ENCODE results near the gene PDE5A.

Gene PDE5A

DNA sequence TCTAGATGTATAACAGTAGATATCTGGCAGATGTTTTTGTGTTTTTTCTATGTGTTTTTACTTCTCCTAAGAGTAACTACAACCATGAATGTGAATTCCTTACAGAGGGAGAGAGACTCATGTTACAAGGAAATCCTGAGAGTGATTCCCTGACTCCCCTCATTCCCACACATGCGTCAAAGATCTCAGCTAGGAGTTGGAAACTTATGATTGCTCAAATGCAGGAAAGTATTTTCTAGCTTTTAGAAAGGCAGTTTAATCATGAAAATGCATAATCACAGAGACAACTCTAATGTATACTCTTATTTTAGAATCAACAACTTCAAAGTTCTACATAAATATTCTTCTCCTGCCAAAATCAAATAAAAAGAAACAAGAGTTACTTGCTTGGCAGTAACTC lies 121.8 kb downstream of the PDE5A start:
- no peak for DNase-seq (ENCODE audit: low read depth in 2 of 2)
- TF ChIP-seq, protein P1, sequence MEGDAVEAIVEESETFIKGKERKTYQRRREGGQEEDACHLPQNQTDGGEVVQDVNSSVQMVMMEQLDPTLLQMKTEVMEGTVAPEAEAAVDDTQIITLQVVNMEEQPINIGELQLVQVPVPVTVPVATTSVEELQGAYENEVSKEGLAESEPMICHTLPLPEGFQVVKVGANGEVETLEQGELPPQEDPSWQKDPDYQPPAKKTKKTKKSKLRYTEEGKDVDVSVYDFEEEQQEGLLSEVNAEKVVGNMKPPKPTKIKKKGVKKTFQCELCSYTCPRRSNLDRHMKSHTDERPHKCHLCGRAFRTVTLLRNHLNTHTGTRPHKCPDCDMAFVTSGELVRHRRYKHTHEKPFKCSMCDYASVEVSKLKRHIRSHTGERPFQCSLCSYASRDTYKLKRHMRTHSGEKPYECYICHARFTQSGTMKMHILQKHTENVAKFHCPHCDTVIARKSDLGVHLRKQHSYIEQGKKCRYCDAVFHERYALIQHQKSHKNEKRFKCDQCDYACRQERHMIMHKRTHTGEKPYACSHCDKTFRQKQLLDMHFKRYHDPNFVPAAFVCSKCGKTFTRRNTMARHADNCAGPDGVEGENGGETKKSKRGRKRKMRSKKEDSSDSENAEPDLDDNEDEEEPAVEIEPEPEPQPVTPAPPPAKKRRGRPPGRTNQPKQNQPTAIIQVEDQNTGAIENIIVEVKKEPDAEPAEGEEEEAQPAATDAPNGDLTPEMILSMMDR (IDR thresholded peaks at IDR 0.05; ENCODE audit: low read depth, low read length), result no peak

DNA sequence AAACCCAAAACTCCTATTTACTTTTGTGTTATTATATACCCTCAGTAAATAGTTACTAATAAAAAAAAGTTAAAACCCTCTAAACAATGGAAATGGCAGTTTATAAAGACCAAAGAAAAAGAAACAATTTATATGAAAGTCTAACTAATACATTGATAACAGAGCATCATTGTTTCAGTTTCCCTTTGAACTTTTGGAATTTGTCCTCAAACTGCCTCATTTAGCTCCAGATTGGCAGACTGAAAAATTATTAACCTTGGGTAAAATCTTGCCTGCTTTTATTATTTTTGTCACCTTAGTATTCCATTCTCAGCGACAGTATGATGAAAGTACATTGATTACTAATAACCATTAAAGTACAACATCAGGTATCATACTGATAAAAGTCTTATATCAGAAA lies 124.0 kb downstream of the PDE5A start:
- TF ChIP-seq, protein P1 (IDR thresholded peaks at IDR 0.05; ENCODE audit: low read depth, low read length), result no peak
- no peak overlapping the region for H3K4me3 ChIP-seq (replicated peaks in 1 of 2; ENCODE audit: low read depth in 2 of 2, low read length in 2 of 2)
- no peak for DNase-seq (ENCODE audit: low read depth in 2 of 2)

More for the DNA sequence above, 121.8 kb downstream of the PDE5A start:
- H3K4me3 ChIP-seq (replicated peaks in 1 of 2; ENCODE audit: low read depth in 2 of 2, low read length in 2 of 2), result no peak overlapping the region

DNA sequence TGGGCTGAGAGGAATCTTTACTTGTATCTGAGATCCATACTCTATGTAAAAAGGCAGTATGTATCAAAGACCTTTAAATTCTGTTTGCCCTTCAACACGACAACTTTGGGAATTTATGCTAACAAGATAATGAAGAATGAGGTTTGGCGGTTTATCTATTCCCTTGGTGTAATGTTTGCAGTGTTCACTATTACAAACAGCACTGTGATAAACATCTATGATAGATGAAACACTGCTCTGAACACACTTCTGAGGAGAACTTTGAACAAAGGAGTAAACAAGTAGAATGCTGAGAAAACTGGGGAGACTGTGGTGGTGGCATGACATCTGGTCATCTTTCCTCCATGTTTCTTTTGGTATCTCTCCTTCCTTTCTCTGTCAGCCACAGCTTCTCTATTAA lies 126.9 kb downstream of the PDE5A start:
- no peak overlapping the region for H3K4me3 ChIP-seq (replicated peaks in 1 of 2; ENCODE audit: low read depth in 2 of 2, low read length in 2 of 2)
- DNase-seq (ENCODE audit: low read depth in 2 of 2), result no peak
- TF ChIP-seq, protein P1 (IDR thresholded peaks at IDR 0.05; ENCODE audit: low read depth, low read length), result no peak

DNA sequence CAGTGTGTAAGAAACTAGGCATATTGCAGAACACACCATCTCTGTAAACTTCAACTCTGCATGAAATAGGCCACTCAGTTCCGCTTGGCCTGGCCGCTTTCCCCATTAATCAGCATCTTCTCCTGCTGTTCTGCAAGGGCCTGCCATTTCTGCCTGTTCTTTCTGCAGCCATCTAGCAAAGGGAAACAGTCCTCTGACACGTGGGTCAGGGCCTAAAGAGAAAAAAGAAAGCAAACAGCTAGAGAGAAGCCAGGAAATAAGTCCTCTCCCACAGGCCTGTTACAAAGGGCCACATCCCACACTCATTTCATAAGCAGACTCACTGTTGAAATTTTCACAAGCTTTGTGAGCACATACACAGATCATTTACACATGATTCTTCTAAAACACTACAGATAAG lies 130.1 kb downstream of the PDE5A start:
- TF ChIP-seq, protein P1 (IDR thresholded peaks at IDR 0.05; ENCODE audit: low read depth, low read length), result no peak
- H3K4me3 ChIP-seq (replicated peaks in 1 of 2; ENCODE audit: low read depth in 2 of 2, low read length in 2 of 2), result no peak overlapping the region
- peak; percentile 32 to 53 for DNase-seq (ENCODE audit: low read depth in 2 of 2)

DNA sequence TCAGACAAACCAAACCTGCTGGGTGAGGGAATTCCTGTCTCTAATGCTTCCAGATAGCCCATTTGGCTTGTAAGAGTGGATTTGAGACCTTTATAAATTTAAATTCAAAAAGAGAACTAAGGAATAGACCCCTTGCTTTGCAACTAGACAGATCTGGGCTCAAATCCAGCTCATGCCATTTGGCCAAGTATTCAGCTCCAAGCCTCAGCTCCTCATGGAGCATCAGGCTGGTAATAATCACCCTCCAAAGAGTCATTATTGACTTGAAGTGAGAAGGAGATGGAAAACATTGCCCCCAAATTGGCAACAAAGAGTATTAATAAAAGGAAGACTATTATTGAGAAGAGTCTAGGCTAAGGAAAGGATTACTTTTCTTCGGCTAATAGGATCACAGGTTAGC lies 134.7 kb downstream of the PDE5A start:
- TF ChIP-seq, protein P1 (IDR thresholded peaks at IDR 0.05; ENCODE audit: low read depth, low read length), result no peak
- H3K4me3 ChIP-seq (replicated peaks in 1 of 2; ENCODE audit: low read depth in 2 of 2, low read length in 2 of 2), result no peak overlapping the region
- DNase-seq (ENCODE audit: low read depth in 2 of 2), result no peak

DNA sequence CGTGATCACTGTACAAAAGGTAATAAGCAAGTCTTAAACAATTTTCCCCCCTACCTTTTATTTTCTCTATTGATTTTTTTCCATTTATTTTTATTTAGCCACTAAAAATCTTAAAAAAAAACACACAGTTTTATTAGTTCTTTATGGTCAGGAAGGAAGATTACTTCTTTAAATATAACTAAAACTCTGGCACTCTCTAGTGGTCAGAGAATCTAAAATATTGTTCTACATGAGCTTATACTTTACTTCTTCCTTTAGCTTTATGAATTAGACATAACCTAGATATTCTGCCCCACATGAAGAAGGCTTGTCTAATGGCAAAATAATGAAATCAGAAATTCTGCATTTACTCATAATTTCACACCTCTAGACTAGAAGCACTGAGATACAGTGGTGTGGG lies 135.2 kb downstream of the PDE5A start:
- TF ChIP-seq, protein P1 (IDR thresholded peaks at IDR 0.05; ENCODE audit: low read depth, low read length), result peak; percentile 3
- peak; percentile 32 to 35 for DNase-seq (ENCODE audit: low read depth in 2 of 2)
- H3K4me3 ChIP-seq (replicated peaks in 1 of 2; ENCODE audit: low read depth in 2 of 2, low read length in 2 of 2), result no peak overlapping the region

DNA sequence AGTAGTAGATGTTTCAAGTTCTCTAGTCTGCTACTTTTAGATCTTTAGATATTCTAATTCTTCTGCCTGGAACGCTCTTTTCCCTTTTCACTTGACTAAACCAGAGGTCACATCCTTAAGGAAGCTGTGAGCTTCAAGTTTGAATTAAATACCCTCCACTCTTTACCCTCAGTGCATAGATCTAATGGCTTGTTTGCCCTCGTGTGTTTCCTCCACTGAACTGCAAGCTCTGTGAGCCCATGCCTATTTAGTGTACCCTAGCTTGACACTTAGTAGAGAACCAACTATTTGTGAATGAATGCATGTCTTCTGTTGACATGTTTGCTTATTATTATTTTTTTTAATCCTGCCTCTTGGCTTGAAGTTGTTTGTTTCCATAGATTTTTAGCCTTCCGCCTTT lies 138.3 kb downstream of the PDE5A start:
- H3K4me3 ChIP-seq (replicated peaks in 1 of 2; ENCODE audit: low read depth in 2 of 2, low read length in 2 of 2), result no peak overlapping the region
- TF ChIP-seq, protein P1 (IDR thresholded peaks at IDR 0.05; ENCODE audit: low read depth, low read length), result peak; percentile 24
- peak; percentile 25 to 29 for DNase-seq (ENCODE audit: low read depth in 2 of 2)
